ENCODE results near the gene THSD4.
"Not testable (repeated sequence)": the region's sequence is repeated elsewhere in the genome, so short reads cannot be mapped to it uniquely, and the experiment has no call there.

THSD4 gene

GRCh38 chr15:71261418-71261817 lies 146.1 kb downstream of the THSD4 start:
- DNase-seq (ENCODE audit: low spot score): no peak

GRCh38 chr15:71261909-71262308 lies 146.6 kb downstream of the THSD4 start:
- no peak for DNase-seq (ENCODE audit: low spot score)

- no peak for DNase-seq (ENCODE audit: low spot score)
These were observed 147.3 kb downstream of the THSD4 start for GRCh38 chr15:71262599-71262998.

- not testable (repeated sequence) for DNase-seq (ENCODE audit: low spot score)
These were observed 150.3 kb downstream of the THSD4 start for GRCh38 chr15:71265606-71266005.

- DNase-seq (ENCODE audit: low spot score): no peak
These were observed 156.1 kb downstream of the THSD4 start for GRCh38 chr15:71271327-71271726.

GRCh38 chr15:71272932-71273331 lies 157.7 kb downstream of the THSD4 start:
- no peak for DNase-seq (ENCODE audit: low spot score)

- DNase-seq (ENCODE audit: low spot score): no peak
These were observed 158.6 kb downstream of the THSD4 start for GRCh38 chr15:71273731-71274447.

- DNase-seq (ENCODE audit: low spot score): no peak
These were observed 159.2 kb downstream of the THSD4 start for GRCh38 chr15:71274448-71274798.

- no peak for DNase-seq (ENCODE audit: low spot score)
These were observed 159.8 kb downstream of the THSD4 start for GRCh38 chr15:71275098-71275497.

- no peak for DNase-seq (ENCODE audit: low spot score)
These were observed 160.5 kb downstream of the THSD4 start for GRCh38 chr15:71275566-71276335.

- DNase-seq (ENCODE audit: low spot score): no peak
These were observed 161.0 kb downstream of the THSD4 start for GRCh38 chr15:71276336-71276665.

GRCh38 chr15:71278989-71279756 lies 163.9 kb downstream of the THSD4 start:
- DNase-seq (ENCODE audit: low spot score): no peak

GRCh38 chr15:71279757-71280141 lies 164.5 kb downstream of the THSD4 start:
- no peak for DNase-seq (ENCODE audit: low spot score)

- no peak for DNase-seq (ENCODE audit: low spot score)
These were observed 164.9 kb downstream of the THSD4 start for GRCh38 chr15:71280206-71280605.

GRCh38 chr15:71281256-71281655 lies 166.0 kb downstream of the THSD4 start:
- DNase-seq (ENCODE audit: low spot score): no peak

GRCh38 chr15:71282076-71282475 lies 166.8 kb downstream of the THSD4 start:
- no peak for DNase-seq (ENCODE audit: low spot score)

GRCh38 chr15:71288348-71288955 lies 173.2 kb downstream of the THSD4 start:
- no peak for DNase-seq (ENCODE audit: low spot score)

- DNase-seq (ENCODE audit: low spot score): no peak
These were observed 174.7 kb downstream of the THSD4 start for GRCh38 chr15:71290002-71290401.

- no peak for DNase-seq (ENCODE audit: low spot score)
These were observed 175.8 kb downstream of the THSD4 start for GRCh38 chr15:71290881-71291635.

- no peak for DNase-seq (ENCODE audit: low spot score)
These were observed 176.5 kb downstream of the THSD4 start for GRCh38 chr15:71291723-71292122.

- DNase-seq (ENCODE audit: low spot score): no peak
These were observed 178.5 kb downstream of the THSD4 start for GRCh38 chr15:71293723-71294122.
